ENCODE data around the gene LMO7.

DNA sequence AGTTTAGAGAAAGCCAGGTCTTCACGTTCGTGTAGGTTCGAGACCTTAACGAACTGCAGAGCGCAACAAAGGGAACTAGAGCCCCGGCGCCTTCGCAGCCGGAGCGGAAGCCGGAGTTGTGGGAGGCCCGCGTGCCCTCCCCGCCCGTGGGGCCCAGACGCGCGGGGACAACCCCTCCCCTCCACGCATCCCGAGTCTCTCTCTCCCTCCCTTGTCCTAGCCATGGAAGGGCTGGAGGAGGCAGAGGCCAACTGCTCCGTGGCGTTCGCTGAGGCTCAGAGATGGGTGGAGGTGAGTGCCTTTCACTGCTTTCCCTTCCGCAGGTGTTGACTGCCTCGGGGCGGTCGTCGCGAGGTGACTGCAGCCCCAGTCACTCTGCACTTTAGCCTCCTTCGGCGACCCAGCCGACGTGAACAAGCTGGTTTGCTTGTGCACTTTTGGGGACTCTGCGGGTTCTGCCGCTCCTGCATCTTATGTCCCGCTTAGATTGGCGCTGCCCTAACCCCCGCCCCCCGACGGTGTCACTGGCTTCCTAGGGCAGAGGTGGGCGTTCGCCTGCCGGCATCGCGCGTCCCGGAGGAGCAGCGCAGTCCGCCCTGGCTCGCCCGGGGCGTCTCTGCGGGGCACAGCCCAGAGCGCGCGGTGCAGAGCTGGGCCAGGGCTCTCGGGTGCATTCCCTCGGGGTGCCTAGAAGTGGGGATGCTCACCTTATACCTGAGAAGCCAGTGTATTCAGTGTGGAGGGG, 478 bp downstream of the LMO7 start:
- TF ChIP-seq POLR2A (IDR thresholded peaks at IDR 0.05): no peak
- no peak for TF ChIP-seq CTCF (IDR thresholded peaks at IDR 0.05)

All from testis (tissue), 2 donors.